Prostate gland (tissue), 2 donors: ENCODE measurements around the gene TRIP11.

Source experiments
- CTCF ChIP-seq, 4 experiments: fragments of 200-600 bp in 2 of 4; fragments of 450-650 bp in 2 of 4; sonication (generic) in 2 of 4; IDR thresholded peaks; 1 replicate in 3 of 4; 2 replicates in 1 of 4; pipeline ENCODE4 v1.5.1; 2016 to 2019; ENCODE audit warnings: antibody characterized with exemption in 4 of 4, mild to moderate bottlenecking in 2 of 4, moderate library complexity in 2 of 4
- POLR2A ChIP-seq: fragments of 450-650 bp; IDR thresholded peaks from one replicate; pipeline ENCODE4 v1.6.1; 2016; ENCODE audit warnings: antibody characterized with exemption, mild to moderate bottlenecking

GRCh38 chr14:91961297-91962220, 78.3 kb downstream of the TRIP11 start:
- TF ChIP-seq CTCF (IDR thresholded peaks at IDR 0.05) (no peak), POLR2A (no peak)
